CD4-positive, alpha-beta memory T cell (primary cell): ENCODE measurements around the gene PGGHG. TPM values are rescaled to one million over a fixed set of nuclear protein-coding genes. Genes with fewer than 3 reads are reported as not detected.

Source experiments
- CTCF ChIA-PET: fragments of 350-600 bp; sonication (Branson Sonifier 250); formaldehyde crosslinking; loops from one replicate; lab custom pipeline; 2021; ENCODE audit warnings: inconsistent platforms; ENCODE audit not compliant: partially characterized antibody; lab: Charles Lee
- POLR2A ChIA-PET: fragments of 350-600 bp; sonication (Branson Sonifier 250); formaldehyde crosslinking; loops from one replicate; lab custom pipeline; 2021; ENCODE audit not compliant: partially characterized antibody; lab: Charles Lee
- DNase-seq, 5 donors: peaks; one replicate each; pipeline versions ENCODE4 v3.0.0 to v3.0.0-alpha.2; 2020 to 2022; ENCODE audit warnings: mixed read lengths in 1 of 5
- H3K27ac ChIP-seq: one replicate; pipeline ENCODE4 v1.7.0; 2013; ENCODE audit warnings: low read depth, low read length
- H3K27me3 ChIP-seq: 2 replicates; pipeline ENCODE4 v1.7.0; 2013; ENCODE audit warnings: mild to moderate bottlenecking, low read length, moderate library complexity; ENCODE audit not compliant: insufficient read depth
- H3K36me3 ChIP-seq: 2 replicates; pipeline ENCODE4 v1.7.0; 2013; ENCODE audit warnings: mild to moderate bottlenecking, low read length, moderate library complexity; ENCODE audit not compliant: insufficient read depth
- H3K4me1 ChIP-seq: 2 replicates; pipeline ENCODE4 v1.7.0; 2013; ENCODE audit warnings: mild to moderate bottlenecking, low read length, moderate library complexity; ENCODE audit not compliant: insufficient read depth
- H3K4me3 ChIP-seq, 2 donors: one replicate each; pipeline ENCODE4 v1.7.0; 2013; ENCODE audit warnings: low read length in 2 of 2, mild to moderate bottlenecking in 1 of 2
- H3K9me3 ChIP-seq, 2 donors: one replicate each; pipeline ENCODE4 v1.7.0; 2013; ENCODE audit warnings: low read length in 2 of 2, control low read depth in 1 of 2; ENCODE audit not compliant: control insufficient read depth in 1 of 2
- H3K27ac Mint-ChIP-seq, 7 donors: one replicate each; pipeline ENCODE4 v1.8.0; 2020 to 2021; ENCODE audit warnings: mixed read lengths in 7 of 7, mild to moderate bottlenecking in 6 of 7, inconsistent platforms in 3 of 7, moderate library complexity in 3 of 7
- H3K27me3 Mint-ChIP-seq, 2 donors: one replicate each; pipeline ENCODE4 v1.8.0; 2020 to 2021; ENCODE audit warnings: mixed read lengths in 2 of 2
- H3K36me3 Mint-ChIP-seq, 2 donors: one replicate each; pipeline ENCODE4 v1.8.0; 2020 to 2021; ENCODE audit warnings: mixed read lengths in 2 of 2, inconsistent platforms in 1 of 2, mild to moderate bottlenecking in 1 of 2
- H3K4me1 Mint-ChIP-seq, 4 donors: one replicate each; pipeline ENCODE4 v1.8.0; 2020 to 2021; ENCODE audit warnings: mixed read lengths in 4 of 4, mild to moderate bottlenecking in 1 of 4
- H3K4me3 Mint-ChIP-seq, 8 donors: one replicate each; pipeline ENCODE4 v1.8.0; 2020 to 2021; ENCODE audit warnings: mixed read lengths in 8 of 8, mild to moderate bottlenecking in 7 of 8, moderate library complexity in 6 of 8, inconsistent platforms in 3 of 8
- H3K9me3 Mint-ChIP-seq, 8 donors: one replicate each; pipeline ENCODE4 v1.8.0; 2020 to 2021; ENCODE audit warnings: mixed read lengths in 8 of 8, mild to moderate bottlenecking in 5 of 8, inconsistent platforms in 3 of 8, moderate library complexity in 1 of 8
- intact Hi-C: fragments of 100-400 bp; cut with micrococcal nuclease; formaldehyde crosslinking; loops from one replicate; pipeline ENCODE4 v1.15.1; 2023
- polyA plus RNA-seq, 2 donors: library from polyadenylated mRNA; unstranded; fragments of 300-500 nt; fragmentation: Illumina TruSeq; gene quantifications; one replicate each; pipeline ENCODE4 v1.2.3, GENCODE V29; 2021
- total RNA-seq, 2 experiments: library from RNA; stranded (reverse); gene quantifications; one replicate each; pipeline ENCODE4 v1.2.3, GENCODE V29; 2021

PGGHG gene
- total and polyA plus RNA-seq, 4 experiments from 2014 or later: 3.0 to 304 (median 155) TPM

DNA sequence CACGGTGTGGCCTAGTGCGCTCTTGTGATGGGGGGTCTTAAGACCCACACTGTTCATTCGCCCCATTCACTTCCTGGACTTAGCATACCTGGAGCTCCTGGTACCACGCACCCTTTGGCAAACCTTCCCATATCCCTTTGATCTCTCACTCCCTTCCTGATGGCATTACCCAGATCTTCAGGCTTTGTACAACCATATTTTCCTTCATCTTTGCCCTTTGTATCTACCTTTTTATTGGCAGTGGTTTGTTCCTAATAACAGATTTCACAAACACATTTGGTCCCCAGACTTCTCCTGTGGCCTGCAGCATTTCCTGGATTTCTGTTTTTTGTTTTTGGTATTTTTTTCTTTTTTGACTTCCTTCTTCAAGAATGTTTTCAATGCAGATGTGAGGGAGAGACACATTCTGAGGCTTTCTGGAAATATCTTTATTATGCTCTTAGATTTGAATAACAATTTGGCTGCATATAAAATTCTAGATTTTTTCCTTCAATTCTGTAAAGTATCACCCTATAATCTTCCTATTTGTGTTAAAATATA is 47.8 kb downstream of the PGGHG start:
- peaks cover 4 to 33% (median 11%) of the 10 kb centered on the region in 4 donors for H3K4me1 Mint-ChIP-seq

DNA sequence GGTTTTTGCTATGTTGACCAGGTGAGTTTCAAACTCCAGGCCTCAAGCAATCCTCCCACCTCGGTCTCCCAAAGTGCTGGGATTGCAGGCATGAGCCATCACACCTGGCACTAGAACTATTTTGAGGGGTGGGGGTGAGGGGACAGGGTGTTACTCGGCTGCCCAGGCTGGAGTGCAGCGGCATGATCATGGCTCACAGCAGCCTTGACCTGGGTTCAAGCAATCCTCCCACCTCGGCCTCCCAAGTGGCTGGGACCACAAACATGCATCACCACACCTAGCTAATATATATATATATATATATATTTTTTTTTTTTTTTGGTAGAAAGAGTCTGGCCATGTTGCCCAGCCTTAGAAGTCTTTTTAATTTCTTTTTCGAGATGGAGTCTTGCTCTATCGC is 48.8 kb downstream of the PGGHG start:
- no peak overlapping the region for H3K27ac ChIP-seq
- no peaks in the 10 kb centered on the region for H3K27me3 ChIP-seq
- H3K9me3 Mint-ChIP-seq: no peaks in the 10 kb centered on the region
- no peak overlapping the region for H3K27ac Mint-ChIP-seq
- no peaks in the 10 kb centered on the region for H3K36me3 Mint-ChIP-seq
- no peak for DNase-seq
- CTCF ChIA-PET: no interaction called here
- no peaks in the 10 kb centered on the region for H3K9me3 ChIP-seq
- H3K4me3 ChIP-seq: no peak overlapping the region
- intact Hi-C loops: no loop called here
- peaks cover 8 to 32% (median 15%) of the 10 kb centered on the region in 4 donors for H3K4me1 Mint-ChIP-seq
- no peak overlapping the region for H3K4me3 Mint-ChIP-seq
- POLR2A ChIA-PET: no interaction called here
- H3K27me3 Mint-ChIP-seq: peaks cover 0 to 1% of the 10 kb centered on the region in 2 donors
- peaks cover 5% of the 10 kb centered on the region for H3K4me1 ChIP-seq
- no peaks in the 10 kb centered on the region for H3K36me3 ChIP-seq

More for the DNA sequence above, 47.8 kb downstream of the PGGHG start:
- Histone ChIP-seq H3K4me1 (peaks cover 8% of the 10 kb centered on the region), H3K27me3 (no peaks in the 10 kb centered on the region), H3K36me3 (no peaks in the 10 kb centered on the region), H3K27ac (no peak overlapping the region), H3K4me3 (no peak overlapping the region), H3K9me3 (no peaks in the 10 kb centered on the region)
- H3K27ac Mint-ChIP-seq: peak overlapping the region in 2 of 7 donors; percentile 1 to 21
- no peaks in the 10 kb centered on the region for H3K36me3 Mint-ChIP-seq
- no peak for DNase-seq
- CTCF ChIA-PET: no interaction called here
- no peak overlapping the region for H3K4me3 Mint-ChIP-seq
- intact Hi-C loops: no loop called here
- no peaks in the 10 kb centered on the region for H3K9me3 Mint-ChIP-seq
- peaks cover 0 to 1% of the 10 kb centered on the region in 2 donors for H3K27me3 Mint-ChIP-seq
- POLR2A ChIA-PET: no interaction called here

DNA sequence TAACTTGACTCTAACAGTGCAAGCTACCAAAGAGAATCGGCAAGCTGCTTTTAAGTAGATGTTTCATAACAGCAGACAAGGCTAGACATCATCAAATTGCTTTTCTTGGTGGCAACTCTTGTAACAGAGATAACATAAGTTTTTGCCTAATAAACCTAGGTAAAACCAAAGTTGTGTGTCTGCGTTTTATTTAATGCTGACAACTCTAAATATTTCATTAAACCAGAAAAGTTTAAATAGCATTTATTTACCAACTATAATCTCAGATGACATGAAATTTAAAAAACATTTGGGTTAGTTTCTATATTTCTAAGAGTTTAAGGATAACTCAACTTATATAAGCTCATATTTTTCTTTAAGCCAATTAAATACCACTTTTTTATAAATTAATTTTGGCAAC is 51.0 kb downstream of the PGGHG start:
- no peak overlapping the region for H3K27ac ChIP-seq
- Mint-ChIP-seq H3K27ac (no peak overlapping the region), H3K36me3 (no peaks in the 10 kb centered on the region), H3K4me3 (no peak overlapping the region), H3K4me1 (peaks cover 9 to 27% (median 15%) of the 10 kb centered on the region in 4 donors), H3K9me3 (no peaks in the 10 kb centered on the region), H3K27me3 (peaks cover 0 to 1% of the 10 kb centered on the region in 2 donors)
- no peaks in the 10 kb centered on the region for H3K9me3 ChIP-seq
- POLR2A ChIA-PET: interaction anchor here (0.7 kb wide), 1 partner anchor 40 kb away, joined by 3 read pairs; no protein-coding TSS in a partner anchor
- peaks cover 5% of the 10 kb centered on the region for H3K4me1 ChIP-seq
- intact Hi-C loops: no loop called here
- no peaks in the 10 kb centered on the region for H3K36me3 ChIP-seq
- no peak for DNase-seq
- no peaks in the 10 kb centered on the region for H3K27me3 ChIP-seq
- CTCF ChIA-PET: interaction anchor here (0.7 to 2.6 kb wide), 5 partner anchors 10 to 89 kb away, joined by 3 to 10 read pairs (median 8); no protein-coding TSS in a partner anchor
- H3K4me3 ChIP-seq: no peak overlapping the region

DNA sequence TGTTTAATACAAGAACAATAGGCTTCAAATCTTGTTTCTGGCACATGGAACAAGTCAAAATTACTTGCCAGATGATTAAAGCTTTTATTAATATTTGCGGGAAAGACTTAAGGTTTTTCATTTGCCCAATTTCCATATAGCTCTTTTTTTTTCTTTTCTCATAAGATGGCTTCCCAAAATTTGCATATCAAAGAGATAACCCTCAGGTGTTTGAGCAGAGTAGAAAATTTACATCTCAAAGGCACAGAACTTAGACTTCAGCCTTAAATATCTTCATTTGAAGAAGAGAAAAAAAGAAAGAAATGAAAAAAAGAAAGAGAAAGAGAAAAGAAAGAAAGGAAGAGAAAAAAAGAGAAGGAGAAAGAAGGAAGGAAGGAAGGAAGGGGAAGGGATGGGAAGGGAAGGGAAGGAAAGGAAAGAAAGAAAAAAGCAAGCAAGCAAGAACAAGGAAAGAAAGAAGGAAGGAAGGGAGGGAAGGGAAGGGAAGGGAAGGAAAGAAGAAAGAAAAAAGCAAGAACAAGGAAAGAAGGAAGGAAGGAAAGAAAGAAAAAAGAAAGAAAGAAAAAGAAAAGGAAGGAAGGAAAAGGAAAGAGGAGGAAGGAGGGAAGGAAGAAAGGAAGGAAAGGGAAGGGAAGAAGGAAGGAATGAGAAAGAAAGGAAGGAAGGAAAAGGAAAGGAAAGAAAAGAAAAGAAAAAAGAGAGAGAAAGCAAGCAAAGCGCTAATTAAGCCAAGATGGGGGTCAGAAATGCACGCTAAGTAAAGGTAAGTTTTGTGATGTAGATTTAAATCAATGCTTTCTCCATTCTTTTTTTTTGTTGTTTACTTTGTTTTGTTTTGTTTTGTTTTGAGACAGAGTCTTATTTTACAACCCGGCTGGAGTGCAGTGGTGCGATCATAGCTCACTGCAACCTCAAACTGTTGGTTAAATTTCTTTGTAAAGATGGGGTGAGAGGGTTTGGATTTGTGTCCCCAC is 51.9 kb downstream of the PGGHG start:
- DNase-seq: no peak
- Histone ChIP-seq H3K4me1 (peaks cover 5% of the 10 kb centered on the region), H3K9me3 (no peaks in the 10 kb centered on the region), H3K36me3 (no peaks in the 10 kb centered on the region), H3K4me3 (no peak overlapping the region), H3K27ac (no peak overlapping the region), H3K27me3 (no peaks in the 10 kb centered on the region)
- CTCF ChIA-PET: interaction anchor here (2.0 to 2.6 kb wide), 3 partner anchors 23 to 90 kb away, joined by 6 to 9 read pairs (median 8); no protein-coding TSS in a partner anchor
- H3K9me3 Mint-ChIP-seq: no peaks in the 10 kb centered on the region
- no peaks in the 10 kb centered on the region for H3K36me3 Mint-ChIP-seq
- peak overlapping the region in 2 of 7 donors; percentile 14 to 32 for H3K27ac Mint-ChIP-seq
- peaks cover 0 to 1% of the 10 kb centered on the region in 2 donors for H3K27me3 Mint-ChIP-seq
- peaks cover 9 to 28% (median 15%) of the 10 kb centered on the region in 4 donors for H3K4me1 Mint-ChIP-seq
- intact Hi-C loops: no loop called here
- POLR2A ChIA-PET: interaction anchor here (0.7 kb wide), 1 partner anchor 15 kb away, joined by 3 read pairs; no protein-coding TSS in a partner anchor
- no peak overlapping the region for H3K4me3 Mint-ChIP-seq

DNA sequence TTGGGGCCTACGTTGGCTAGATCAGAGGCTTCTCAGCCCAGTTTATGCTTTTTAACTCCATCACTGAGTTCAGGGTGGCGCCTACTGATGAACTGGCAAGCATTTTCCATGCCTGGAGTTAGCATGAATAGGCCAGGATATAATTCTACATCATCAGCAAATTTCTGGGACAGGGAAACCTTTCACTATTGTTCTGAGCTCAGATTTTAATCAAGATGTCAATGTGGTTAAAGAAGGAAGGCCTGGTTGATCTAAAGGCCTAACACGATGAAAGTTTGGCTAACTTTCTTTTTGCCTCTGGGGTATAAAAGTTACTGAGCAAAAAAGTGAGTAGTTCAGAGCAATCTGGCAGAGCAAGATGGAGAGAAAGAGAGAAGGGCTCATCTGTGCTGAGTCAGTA is 53.4 kb downstream of the PGGHG start:
- Mint-ChIP-seq H3K36me3 (no peaks in the 10 kb centered on the region), H3K27me3 (peaks cover 0 to 1% of the 10 kb centered on the region in 2 donors), H3K4me3 (no peak overlapping the region), H3K27ac (peak overlapping the region in 1 of 7 donors; percentile 53), H3K4me1 (peaks cover 6 to 17% (median 7%) of the 10 kb centered on the region in 4 donors), H3K9me3 (no peaks in the 10 kb centered on the region)
- intact Hi-C loops: no loop called here
- no peaks in the 10 kb centered on the region for H3K27me3 ChIP-seq
- ChIA-PET POLR2A (interaction anchor here (1.0 kb wide), 1 partner anchor 26 kb away, joined by 3 read pairs; no protein-coding TSS in a partner anchor), CTCF (no interaction called here)
- no peaks in the 10 kb centered on the region for H3K36me3 ChIP-seq
- no peak overlapping the region for H3K27ac ChIP-seq
- H3K4me3 ChIP-seq: no peak overlapping the region
- H3K9me3 ChIP-seq: no peaks in the 10 kb centered on the region
- H3K4me1 ChIP-seq: no peaks in the 10 kb centered on the region
- DNase-seq: no peak

DNA sequence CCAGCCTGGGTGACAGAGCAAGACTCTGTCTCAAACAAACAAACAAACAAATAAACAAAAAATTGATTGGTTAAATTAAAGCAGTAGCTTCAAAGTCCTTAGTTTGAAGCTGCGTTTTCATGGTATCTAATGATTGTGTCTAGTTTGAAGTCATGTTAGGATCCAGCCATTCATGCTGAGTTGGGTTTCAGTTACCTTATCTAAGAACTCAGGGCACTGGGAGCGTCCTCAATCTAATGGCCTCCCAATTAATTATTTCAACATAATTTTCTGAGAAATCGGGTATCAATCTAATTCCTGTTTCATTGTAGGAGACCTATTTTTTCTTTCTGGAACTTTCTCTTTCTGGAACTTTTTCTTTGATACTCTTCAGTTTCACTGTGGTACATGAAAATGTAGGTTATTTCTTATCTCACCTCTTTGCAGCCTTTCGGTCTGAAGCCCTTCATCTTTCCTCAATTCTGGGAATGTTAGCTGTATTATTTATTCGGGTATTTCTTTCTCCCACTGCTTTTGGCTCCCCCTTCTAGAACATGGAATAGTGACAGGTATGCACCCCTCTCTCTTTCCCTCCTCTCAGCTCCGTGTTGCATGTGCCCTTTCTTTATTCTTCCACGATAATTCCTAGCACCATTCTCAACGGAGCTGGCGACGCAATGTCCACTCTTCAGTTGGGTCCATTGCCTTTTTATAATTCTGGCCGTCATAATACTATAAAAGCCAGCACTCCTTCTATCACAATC is 56.1 kb downstream of the PGGHG start:
- Mint-ChIP-seq H3K27ac (no peak overlapping the region), H3K4me1 (peaks cover 6 to 23% (median 7%) of the 10 kb centered on the region in 4 donors), H3K36me3 (no peaks in the 10 kb centered on the region), H3K9me3 (no peaks in the 10 kb centered on the region), H3K4me3 (no peak overlapping the region), H3K27me3 (peaks cover 0 to 1% of the 10 kb centered on the region in 2 donors)
- intact Hi-C loops: no loop called here
- H3K4me3 ChIP-seq: no peak overlapping the region
- H3K36me3 ChIP-seq: no peaks in the 10 kb centered on the region
- H3K27ac ChIP-seq: no peak overlapping the region
- no peak for DNase-seq
- H3K4me1 ChIP-seq: no peaks in the 10 kb centered on the region
- no peaks in the 10 kb centered on the region for H3K27me3 ChIP-seq
- CTCF ChIA-PET: no interaction called here
- POLR2A ChIA-PET: interaction anchor here (0.8 to 1.3 kb wide), 2 partner anchors 10 to 28 kb away, joined by 3 to 5 read pairs; no protein-coding TSS in a partner anchor
- H3K9me3 ChIP-seq: no peaks in the 10 kb centered on the region
